ENCODE data around the gene SLC49A4. TPM values are rescaled to one million over a fixed set of nuclear protein-coding genes. Genes with fewer than 3 reads are reported as not detected.

Gene SLC49A4
- total and polyA plus RNA-seq, 2 donors (not counting 1 experiment from before 2014, with no cell fraction given), result 2.5 to 20.0 TPM

- POLR2A ChIA-PET, result no interaction called here
- CTCF ChIA-PET, result interaction anchor here (1.6 kb wide), 1 partner anchor 132 kb away, joined by 3 read pairs; no protein-coding TSS in a partner anchor
- Histone ChIP-seq H2AFZ (ENCODE audit: insufficient read depth, low read depth, low read length, poor library complexity, severe bottlenecking) (peak overlapping the region; percentile 34), H3K4me3 (ENCODE audit: control extremely low read depth in 1 of 5, extremely low read depth in 1 of 5, insufficient read depth in 1 of 5, low read depth in 2 of 5, low read length in 4 of 5) (no peak overlapping the region), H3K36me3 (replicated peaks in 1 of 2; ENCODE audit: control extremely low read depth in 1 of 2, control insufficient read depth in 1 of 2, extremely low read depth in 1 of 2, insufficient read depth in 2 of 2, low read length in 1 of 2) (no peaks in the 10 kb centered on the region), H3K79me2 (ENCODE audit: control insufficient read depth, insufficient read depth, low read length) (no peaks in the 10 kb centered on the region), H3K9me3 (ENCODE audit: control extremely low read depth in 1 of 3, control insufficient read depth in 2 of 3, insufficient read depth in 1 of 3, low read length in 2 of 3) (no peaks in the 10 kb centered on the region), H3K27me3 (replicated peaks in 1 of 4; ENCODE audit: control extremely low read depth in 1 of 4, control insufficient read depth in 3 of 4, insufficient read depth in 4 of 4, low read length in 3 of 4) (no peaks in the 10 kb centered on the region), H3K9ac (ENCODE audit: low read length) (peak overlapping the region; percentile 6), H3K27ac (ENCODE audit: low read length in 2 of 2) (peak overlapping the region in 1 of 2 donors; percentile 73), H3K4me1 (ENCODE audit: control insufficient read depth in 2 of 2, insufficient read depth in 2 of 2, low read length in 2 of 2) (peaks cover 38 to 46% of the 10 kb centered on the region in 2 donors), H3K4me2 (replicated peaks; ENCODE audit: low read depth, low read length, poor library complexity, severe bottlenecking) (peak overlapping the region; percentile 50), H4K20me1 (ENCODE audit: control insufficient read depth, insufficient read depth, low read length, poor library complexity, severe bottlenecking) (no peaks in the 10 kb centered on the region)
- Mint-ChIP-seq H3K4me3 (peak overlapping the region; percentile 45), H3K27me3 (no peaks in the 10 kb centered on the region), H3K4me1 (peaks cover 46% of the 10 kb centered on the region), H3K9me3 (ENCODE audit: insufficient read depth) (no peaks in the 10 kb centered on the region), H3K27ac (peak overlapping the region; percentile 58)
- DNase-seq (peak; percentile 41), ATAC-seq (ENCODE audit: low read depth) (peak; percentile 47)
- WGBS (ENCODE audit: insufficient coverage), result no CpG with 5 or more reads among the region's 4 CpGs
- no peak for TF ChIP-seq EZH2 (IDR thresholded peaks at IDR 0.05; ENCODE audit: borderline replicate concordance, insufficient read depth, low read depth, low read length, poor library complexity, severe bottlenecking)
- no peak for TF ChIP-seq CTCF (IDR thresholded peaks at IDR 0.05)
- intact Hi-C loops (cut with micrococcal nuclease), result no loop called here
Observed at GRCh38 chr3:122886946-122887345, 92.1 kb downstream of the SLC49A4 start.

- POLR2A ChIA-PET, result no interaction called here
- intact Hi-C loops (cut with micrococcal nuclease), result no loop called here
- no peak overlapping the region for H2AFZ ChIP-seq (ENCODE audit: insufficient read depth, low read depth, low read length, poor library complexity, severe bottlenecking)
- no peaks in the 10 kb centered on the region for H3K27me3 ChIP-seq (replicated peaks in 1 of 4; ENCODE audit: control extremely low read depth in 1 of 4, control insufficient read depth in 3 of 4, insufficient read depth in 4 of 4, low read length in 3 of 4)
- H4K20me1 ChIP-seq (ENCODE audit: control insufficient read depth, insufficient read depth, low read length, poor library complexity, severe bottlenecking), result no peaks in the 10 kb centered on the region
- H3K27ac ChIP-seq (ENCODE audit: low read length in 2 of 2), result peak overlapping the region in 1 of 2 donors; percentile 21
- peak; percentile 36 for ATAC-seq (ENCODE audit: low read depth)
- H3K79me2 ChIP-seq (ENCODE audit: control insufficient read depth, insufficient read depth, low read length), result no peaks in the 10 kb centered on the region
- DNase-seq, result peak; percentile 32
- Mint-ChIP-seq H3K4me3 (no peak overlapping the region), H3K4me1 (peaks cover 52% of the 10 kb centered on the region), H3K27ac (no peak overlapping the region), H3K27me3 (no peaks in the 10 kb centered on the region), H3K9me3 (ENCODE audit: insufficient read depth) (no peaks in the 10 kb centered on the region)
- TF ChIP-seq CTCF (IDR thresholded peaks at IDR 0.05) (no peak), EZH2 (IDR thresholded peaks at IDR 0.05; ENCODE audit: borderline replicate concordance, insufficient read depth, low read depth, low read length, poor library complexity, severe bottlenecking) (no peak)
- H3K9ac ChIP-seq (ENCODE audit: low read length), result peak overlapping the region; percentile 5
- CTCF ChIA-PET, result interaction anchor here (0.6 kb wide), 1 partner anchor 135 kb away, joined by 3 read pairs; no protein-coding TSS in a partner anchor
- peaks cover 45 to 46% of the 10 kb centered on the region in 2 donors for H3K4me1 ChIP-seq (ENCODE audit: control insufficient read depth in 2 of 2, insufficient read depth in 2 of 2, low read length in 2 of 2)
- peak overlapping the region; percentile 36 for H3K4me2 ChIP-seq (replicated peaks; ENCODE audit: low read depth, low read length, poor library complexity, severe bottlenecking)
- no peaks in the 10 kb centered on the region for H3K9me3 ChIP-seq (ENCODE audit: control extremely low read depth in 1 of 3, control insufficient read depth in 2 of 3, insufficient read depth in 1 of 3, low read length in 2 of 3)
- H3K36me3 ChIP-seq (replicated peaks in 1 of 2; ENCODE audit: control extremely low read depth in 1 of 2, control insufficient read depth in 1 of 2, extremely low read depth in 1 of 2, insufficient read depth in 2 of 2, low read length in 1 of 2), result no peaks in the 10 kb centered on the region
- WGBS (ENCODE audit: insufficient coverage), result 34% methylated on average over 2 of the region's 6 CpGs
- no peak overlapping the region for H3K4me3 ChIP-seq (ENCODE audit: control extremely low read depth in 1 of 5, extremely low read depth in 1 of 5, insufficient read depth in 1 of 5, low read depth in 2 of 5, low read length in 4 of 5)
Observed at GRCh38 chr3:122890077-122890719, 95.3 kb downstream of the SLC49A4 start.

Measured in B cell (primary cell).